Parathyroid adenoma (tissue), 2 donors: Measurements from ENCODE around the gene AGBL4.

Source experiments
- H2AFZ ChIP-seq: fragments of 300-600 bp; sonication (generic); one replicate; pipeline ENCODE4 v1.7.0; 2017; ENCODE audit warnings: antibody characterized with exemption, mild to moderate bottlenecking
- H3K27ac ChIP-seq: fragments of 300-600 bp; sonication (generic); one replicate; pipeline ENCODE4 v1.7.0; 2017
- H3K27me3 ChIP-seq: fragments of 300-600 bp; sonication (generic); one replicate; pipeline ENCODE4 v1.7.0; 2017; ENCODE audit warnings: low read length; ENCODE audit not compliant: control insufficient read depth, insufficient read depth
- H3K36me3 ChIP-seq: fragments of 300-600 bp; sonication (generic); one replicate; pipeline ENCODE4 v1.7.0; 2017; ENCODE audit warnings: low read length; ENCODE audit not compliant: control insufficient read depth, insufficient read depth
- H3K4me1 ChIP-seq: fragments of 300-600 bp; sonication (generic); one replicate; pipeline ENCODE4 v1.7.0; 2017; ENCODE audit warnings: control low read depth
- H3K4me2 ChIP-seq: fragments of 300-600 bp; sonication (generic); one replicate; pipeline ENCODE4 v1.7.0; 2017; ENCODE audit warnings: low read length
- H3K4me3 ChIP-seq: fragments of 300-600 bp; sonication (generic); one replicate; pipeline ENCODE4 v1.7.0; 2017; ENCODE audit warnings: low read depth, low read length
- H3K79me2 ChIP-seq: fragments of 300-600 bp; sonication (generic); one replicate; pipeline ENCODE4 v1.7.0; 2017; ENCODE audit warnings: control low read depth
- H3K9ac ChIP-seq: fragments of 300-600 bp; sonication (generic); one replicate; pipeline ENCODE4 v1.7.0; 2017; ENCODE audit warnings: mild to moderate bottlenecking
- H3K9me3 ChIP-seq: fragments of 300-600 bp; sonication (generic); one replicate; pipeline ENCODE4 v1.7.0; 2017; ENCODE audit warnings: low read length; ENCODE audit not compliant: control insufficient read depth
- TF ChIP-seq, protein P1 (sequence below): fragments of 300-600 bp; sonication (generic); IDR thresholded peaks from one replicate; pipeline ENCODE4 v1.7.0; 2017; ENCODE audit warnings: antibody characterized with exemption, mild to moderate bottlenecking
- donor health status: primary hyperparathyroidism.

The AGBL4 gene

GRCh38 chr1:48740621-48741020, 1283.1 kb downstream of the AGBL4 start:
- no peak overlapping the region for H3K4me2 ChIP-seq
- TF ChIP-seq, protein P1, sequence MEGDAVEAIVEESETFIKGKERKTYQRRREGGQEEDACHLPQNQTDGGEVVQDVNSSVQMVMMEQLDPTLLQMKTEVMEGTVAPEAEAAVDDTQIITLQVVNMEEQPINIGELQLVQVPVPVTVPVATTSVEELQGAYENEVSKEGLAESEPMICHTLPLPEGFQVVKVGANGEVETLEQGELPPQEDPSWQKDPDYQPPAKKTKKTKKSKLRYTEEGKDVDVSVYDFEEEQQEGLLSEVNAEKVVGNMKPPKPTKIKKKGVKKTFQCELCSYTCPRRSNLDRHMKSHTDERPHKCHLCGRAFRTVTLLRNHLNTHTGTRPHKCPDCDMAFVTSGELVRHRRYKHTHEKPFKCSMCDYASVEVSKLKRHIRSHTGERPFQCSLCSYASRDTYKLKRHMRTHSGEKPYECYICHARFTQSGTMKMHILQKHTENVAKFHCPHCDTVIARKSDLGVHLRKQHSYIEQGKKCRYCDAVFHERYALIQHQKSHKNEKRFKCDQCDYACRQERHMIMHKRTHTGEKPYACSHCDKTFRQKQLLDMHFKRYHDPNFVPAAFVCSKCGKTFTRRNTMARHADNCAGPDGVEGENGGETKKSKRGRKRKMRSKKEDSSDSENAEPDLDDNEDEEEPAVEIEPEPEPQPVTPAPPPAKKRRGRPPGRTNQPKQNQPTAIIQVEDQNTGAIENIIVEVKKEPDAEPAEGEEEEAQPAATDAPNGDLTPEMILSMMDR, result no peak
- H3K27me3 ChIP-seq, result no peaks in the 10 kb centered on the region
- H3K79me2 ChIP-seq, result no peaks in the 10 kb centered on the region
- no peak overlapping the region for H2AFZ ChIP-seq
- H3K9ac ChIP-seq, result no peak overlapping the region
- H3K9me3 ChIP-seq, result no peaks in the 10 kb centered on the region
- H3K4me3 ChIP-seq, result no peak overlapping the region
- H3K4me1 ChIP-seq, result no peaks in the 10 kb centered on the region
- no peaks in the 10 kb centered on the region for H3K36me3 ChIP-seq
- no peak overlapping the region for H3K27ac ChIP-seq

GRCh38 chr1:48739091-48739490, 1284.7 kb downstream of the AGBL4 start:
- Histone ChIP-seq H3K79me2 (no peaks in the 10 kb centered on the region), H3K9me3 (no peaks in the 10 kb centered on the region), H3K27me3 (no peaks in the 10 kb centered on the region), H3K4me2 (no peak overlapping the region), H3K4me1 (no peaks in the 10 kb centered on the region), H3K27ac (no peak overlapping the region), H3K36me3 (no peaks in the 10 kb centered on the region), H3K9ac (no peak overlapping the region), H3K4me3 (no peak overlapping the region), H2AFZ (no peak overlapping the region)
- TF ChIP-seq, protein P1, result no peak

- Histone ChIP-seq H3K27me3 (no peaks in the 10 kb centered on the region), H3K4me1 (no peaks in the 10 kb centered on the region), H3K9ac (no peak overlapping the region), H3K4me2 (no peak overlapping the region), H2AFZ (no peak overlapping the region), H3K9me3 (no peaks in the 10 kb centered on the region), H3K36me3 (no peaks in the 10 kb centered on the region), H3K79me2 (no peaks in the 10 kb centered on the region), H3K27ac (no peak overlapping the region), H3K4me3 (no peak overlapping the region)
- TF ChIP-seq, protein P1, result no peak
These were observed 1285.4 kb downstream of the AGBL4 start for GRCh38 chr1:48738356-48738755.

DNA sequence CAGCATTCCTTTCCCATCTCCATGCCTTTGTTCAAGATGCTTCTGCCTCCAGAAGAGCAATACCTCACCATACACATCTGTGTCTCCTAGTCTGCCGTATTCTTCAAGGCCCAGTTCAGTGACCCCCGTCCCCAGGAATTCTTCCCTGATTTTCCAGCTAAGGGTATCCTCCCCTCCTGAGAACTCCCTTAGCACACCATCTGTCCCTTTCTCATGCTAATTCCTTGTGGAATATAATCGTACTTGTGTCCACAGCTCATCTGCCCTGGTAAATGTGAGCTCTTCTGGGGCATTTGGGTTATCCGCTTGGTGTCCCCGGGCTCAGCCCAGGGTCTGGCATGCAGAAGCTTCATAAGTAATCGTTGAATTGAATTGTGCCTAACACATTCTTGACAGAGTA, 1288.0 kb downstream of the AGBL4 start:
- no peaks in the 10 kb centered on the region for H3K9me3 ChIP-seq
- TF ChIP-seq, protein P1, result no peak
- H3K27ac ChIP-seq, result no peak overlapping the region
- no peaks in the 10 kb centered on the region for H3K27me3 ChIP-seq
- no peak overlapping the region for H2AFZ ChIP-seq
- H3K9ac ChIP-seq, result no peak overlapping the region
- H3K79me2 ChIP-seq, result no peaks in the 10 kb centered on the region
- no peak overlapping the region for H3K4me3 ChIP-seq
- no peak overlapping the region for H3K4me2 ChIP-seq
- H3K4me1 ChIP-seq, result no peaks in the 10 kb centered on the region
- no peaks in the 10 kb centered on the region for H3K36me3 ChIP-seq

DNA sequence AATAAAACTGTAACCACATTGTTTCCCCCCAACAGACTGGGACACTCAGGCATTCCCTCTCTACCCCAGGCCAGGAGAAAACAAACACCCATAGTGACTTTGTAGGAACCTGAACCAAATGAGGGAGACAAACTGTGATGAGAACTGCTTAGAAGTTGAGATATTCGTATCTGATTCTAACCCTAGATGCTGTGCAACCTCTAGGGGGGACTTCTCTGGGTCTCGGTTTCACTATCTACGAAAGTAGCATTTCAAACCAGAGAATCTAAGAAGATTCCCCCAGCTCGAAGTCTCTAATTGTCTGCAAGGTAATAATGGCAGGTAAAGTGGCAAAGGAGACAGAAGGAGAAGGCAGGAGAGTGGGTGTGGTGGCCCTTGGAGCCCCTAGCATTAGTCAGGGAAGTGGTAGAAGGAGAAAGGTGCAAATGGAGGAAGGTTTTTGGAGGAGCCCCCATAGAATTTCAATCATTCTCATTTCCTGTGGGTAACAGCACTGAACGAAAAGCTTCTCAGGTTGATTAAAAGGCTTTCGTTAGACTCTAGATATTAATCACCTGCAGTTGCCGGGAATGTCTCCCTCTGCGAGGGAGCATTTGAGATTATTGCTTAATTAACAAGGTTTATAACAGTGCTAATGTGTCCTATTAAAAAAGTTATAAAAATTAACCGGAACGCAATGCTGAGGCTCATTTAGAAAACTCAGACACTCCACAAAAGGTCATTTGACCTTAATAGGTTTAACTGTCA, 1293.4 kb downstream of the AGBL4 start:
- Histone ChIP-seq H3K4me2 (no peak overlapping the region), H3K4me1 (no peaks in the 10 kb centered on the region), H3K36me3 (no peaks in the 10 kb centered on the region), H3K27me3 (no peaks in the 10 kb centered on the region), H3K79me2 (no peaks in the 10 kb centered on the region), H3K9ac (no peak overlapping the region), H3K27ac (no peak overlapping the region), H3K4me3 (no peak overlapping the region), H3K9me3 (no peaks in the 10 kb centered on the region), H2AFZ (no peak overlapping the region)
- TF ChIP-seq, protein P1, result no peak
